SH-SY5Y (cell line): ENCODE data around the gene RBM18.

Experiments
- GATA2 ChIP-seq: IDR thresholded peaks from 2 replicates; pipeline ENCODE4 v1.6.1; 2011; ENCODE audit warnings: mild to moderate bottlenecking, low read depth, low read length
- GATA3 ChIP-seq: IDR thresholded peaks from 2 replicates; pipeline ENCODE4 v1.6.1; 2011; ENCODE audit warnings: low read depth, mild to moderate bottlenecking, low read length, moderate library complexity

The RBM18 gene, protein sequence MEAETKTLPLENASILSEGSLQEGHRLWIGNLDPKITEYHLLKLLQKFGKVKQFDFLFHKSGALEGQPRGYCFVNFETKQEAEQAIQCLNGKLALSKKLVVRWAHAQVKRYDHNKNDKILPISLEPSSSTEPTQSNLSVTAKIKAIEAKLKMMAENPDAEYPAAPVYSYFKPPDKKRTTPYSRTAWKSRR

DNA sequence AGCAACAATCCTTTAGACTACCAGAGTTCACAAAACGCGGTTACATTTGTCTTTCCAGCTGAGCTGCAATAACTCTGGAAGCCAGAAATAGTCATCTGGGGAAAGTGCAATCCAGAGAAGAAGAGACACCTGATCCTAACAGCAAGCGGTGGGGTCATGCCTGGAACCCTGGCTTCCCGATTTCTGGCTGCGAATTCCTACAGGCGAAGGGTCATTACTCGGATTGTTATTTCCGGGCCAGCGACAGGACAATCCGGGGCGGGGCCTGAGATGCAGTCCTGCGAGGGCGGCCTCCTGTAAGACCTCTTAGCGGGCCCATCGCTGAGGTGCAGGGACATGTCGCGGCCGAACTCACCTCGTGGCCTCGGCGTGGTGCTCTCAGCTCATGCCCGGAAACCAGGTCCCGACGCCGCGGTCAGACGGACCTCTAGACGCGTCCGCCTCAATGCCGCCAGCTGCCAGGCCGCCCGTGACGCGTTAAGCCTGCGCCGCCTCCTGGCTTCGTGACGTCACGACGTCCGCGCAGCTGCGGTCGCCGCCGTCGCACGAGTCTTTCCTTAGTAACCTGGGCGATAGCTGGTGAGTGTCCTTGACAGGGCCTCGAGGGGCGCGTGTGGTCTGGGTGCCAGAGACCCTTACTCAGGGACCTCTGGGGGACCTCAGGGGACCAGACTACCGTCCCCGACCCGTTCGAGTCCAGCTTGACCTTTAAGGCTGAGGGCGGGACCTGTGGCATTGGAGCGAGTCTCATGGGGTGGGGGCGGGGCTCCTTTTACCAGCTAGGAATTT is at the start of gene RBM18, which contains the start of gene MRRF:
RBM18 (minus strand) TSS at position 481 of the 789 bp plus-strand sequence. CDS start 3,348 bp downstream, outside the sequence.
MRRF (plus strand) TSS at position 523 of the 789 bp plus-strand sequence. CDS start 6,010 bp downstream, outside the sequence.
- TF ChIP-seq GATA2 (no peak), GATA3 (no peak)

DNA sequence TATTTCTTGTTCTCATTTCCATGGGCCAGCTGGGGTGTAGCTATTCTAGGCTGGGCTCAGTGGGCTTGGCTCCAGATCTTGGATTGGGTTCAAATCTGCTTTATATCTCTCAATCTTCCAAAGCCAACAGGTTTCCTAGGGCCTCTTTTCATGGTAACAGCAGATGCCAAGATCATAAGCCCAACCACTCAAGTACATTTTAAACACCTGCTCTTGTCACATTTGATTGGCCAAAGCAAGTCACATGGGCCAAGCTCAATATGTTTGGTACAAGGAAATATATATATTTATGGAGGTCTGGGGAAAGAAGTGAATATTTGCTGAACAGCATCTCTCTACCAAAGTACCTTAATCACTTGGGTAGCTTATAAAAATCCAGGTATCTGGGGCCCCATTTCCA is 49.5 kb upstream of the RBM18 start:
- TF ChIP-seq GATA2 = no peak
- TF ChIP-seq GATA3 = no peak

DNA sequence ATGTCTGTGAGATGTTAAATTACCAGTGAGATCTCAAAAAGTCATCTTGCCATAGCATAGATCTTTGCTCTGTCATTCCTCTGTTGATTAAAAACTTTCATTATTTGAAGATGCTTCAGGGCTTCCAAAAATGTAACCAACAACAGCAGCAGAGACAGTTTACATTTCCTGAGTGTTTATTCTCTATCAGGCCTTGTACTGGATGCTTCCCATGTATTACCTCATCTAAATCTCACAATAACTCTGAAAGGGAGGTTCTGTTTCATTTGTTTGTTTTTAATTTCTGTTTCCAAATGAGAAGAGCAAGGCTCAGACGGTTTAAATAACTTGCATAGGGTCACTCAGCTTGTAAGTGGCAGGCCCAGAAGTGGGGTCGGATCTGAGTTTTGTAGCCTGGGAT is 45.2 kb upstream of the RBM18 start:
- TF ChIP-seq GATA2 = no peak

DNA sequence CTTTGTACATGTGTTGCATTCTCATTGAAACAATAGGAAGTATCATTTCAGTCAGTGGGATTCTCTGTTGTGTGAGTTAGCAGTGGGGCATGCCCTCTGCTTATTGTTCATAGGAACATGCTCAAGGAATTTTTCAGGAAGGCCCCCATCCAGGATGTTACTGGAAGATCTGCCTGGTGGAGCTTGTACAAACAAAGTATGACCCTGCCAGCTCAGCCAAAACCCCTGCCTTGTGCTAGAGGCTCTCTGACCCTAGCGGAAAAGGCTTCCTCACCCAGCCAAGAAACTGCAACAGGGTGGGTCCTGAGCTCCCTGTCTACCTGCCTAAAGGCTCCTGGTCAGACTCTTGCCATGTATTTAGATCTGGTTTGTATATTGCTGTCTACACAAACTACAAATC is 43.3 kb upstream of the RBM18 start:
- TF ChIP-seq GATA3 = no peak
- no peak for TF ChIP-seq GATA2

DNA sequence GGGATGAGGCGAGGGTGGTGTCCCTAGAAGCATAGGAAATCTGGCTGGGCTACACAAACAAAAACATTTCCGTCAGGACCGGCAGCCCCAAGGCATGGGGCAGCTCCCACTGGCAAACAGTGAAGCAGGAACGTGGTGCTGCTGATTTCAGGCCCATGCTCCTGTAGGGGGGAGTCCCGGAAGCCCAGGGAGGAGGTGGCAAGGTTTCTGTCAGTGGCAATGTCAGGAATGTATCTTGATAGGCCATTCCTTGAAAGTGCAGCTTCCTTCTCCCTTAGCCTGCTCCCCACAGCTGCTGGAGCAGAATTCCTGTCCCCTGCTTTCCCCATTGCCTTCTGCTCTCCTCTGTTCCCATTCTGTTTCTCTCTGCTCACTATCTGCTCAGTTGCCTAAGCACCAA is 42.4 kb upstream of the RBM18 start:
- no peak for TF ChIP-seq GATA2
- TF ChIP-seq GATA3 = no peak

DNA sequence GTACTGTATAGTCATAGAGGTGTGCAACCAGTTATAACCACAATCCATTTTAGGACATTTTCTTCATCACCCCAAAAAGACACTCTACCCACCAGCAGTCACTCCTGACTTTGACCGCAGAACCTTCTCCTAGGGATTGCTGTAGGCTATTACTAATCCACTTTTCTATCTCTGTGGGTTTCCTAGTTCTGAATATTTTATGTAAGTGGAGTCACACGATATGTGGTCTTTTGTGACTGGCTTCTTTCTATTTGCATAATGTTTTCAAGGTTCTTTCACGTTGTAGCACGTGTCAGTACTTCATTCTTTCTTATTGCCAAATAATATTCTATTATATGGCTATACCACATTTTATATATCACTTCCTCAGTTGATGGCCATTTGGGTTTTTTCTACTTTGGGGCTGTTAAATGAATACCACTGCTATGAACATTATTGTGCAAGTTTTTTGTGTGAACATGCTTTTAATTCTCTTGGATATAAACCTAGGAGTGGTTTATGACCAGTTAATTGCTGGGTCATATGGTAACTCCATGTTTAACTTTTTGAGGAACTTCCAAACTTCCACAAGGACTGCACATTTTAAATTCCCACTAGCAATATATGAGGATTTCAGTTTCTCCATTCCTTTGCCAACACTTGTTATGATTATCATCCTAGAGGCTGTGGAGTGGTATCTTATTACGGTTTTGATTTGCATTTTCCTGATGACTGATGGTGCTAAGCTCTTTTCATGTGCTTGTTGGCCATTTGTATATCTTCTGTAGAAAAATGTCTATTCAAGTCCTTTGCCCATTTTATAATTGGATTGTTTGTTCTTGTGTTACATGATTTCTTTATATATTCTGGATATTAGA is 37.8 kb upstream of the RBM18 start:
- TF ChIP-seq GATA3 = no peak
- no peak for TF ChIP-seq GATA2

DNA sequence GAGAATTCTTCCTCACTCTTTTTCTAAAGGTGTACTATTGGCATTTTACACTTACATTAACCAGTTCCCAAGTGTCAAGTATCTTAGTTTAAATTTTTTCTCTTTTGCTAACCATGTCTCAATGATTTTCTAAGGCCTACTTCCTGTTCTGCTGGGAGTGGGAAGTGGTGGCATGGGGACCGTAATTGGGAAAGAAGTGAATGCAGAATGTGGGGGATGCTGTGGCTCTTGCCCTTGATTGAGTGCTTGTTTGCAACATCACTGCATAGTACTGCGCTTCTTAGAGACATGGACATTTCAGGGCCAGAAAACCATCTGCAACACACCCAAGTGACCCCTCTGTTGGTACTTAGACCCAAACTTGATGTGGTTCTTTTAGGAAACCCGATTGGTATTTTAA is 32.9 kb upstream of the RBM18 start:
- no peak for TF ChIP-seq GATA2
- TF ChIP-seq GATA3 = no peak

DNA sequence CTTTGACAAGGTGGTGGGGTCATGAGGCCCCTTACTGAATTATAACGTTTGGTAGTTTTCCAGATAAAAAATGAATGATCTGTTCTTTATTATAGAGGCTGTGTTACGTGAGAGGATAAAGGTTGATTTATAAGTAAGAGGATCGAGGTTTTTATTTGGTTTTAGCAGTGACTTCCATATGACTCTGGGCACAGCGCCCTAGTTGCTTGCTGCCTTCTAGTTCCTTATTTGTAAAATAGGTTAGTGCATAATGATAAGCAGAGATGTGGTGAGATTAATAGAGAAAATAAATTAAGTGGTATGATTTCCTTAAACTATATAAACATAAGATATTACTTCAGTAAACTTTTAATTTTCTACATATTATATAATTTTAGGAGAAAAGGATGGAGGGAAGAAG is 29.9 kb upstream of the RBM18 start:
- TF ChIP-seq GATA3 (no peak), GATA2 (no peak)

DNA sequence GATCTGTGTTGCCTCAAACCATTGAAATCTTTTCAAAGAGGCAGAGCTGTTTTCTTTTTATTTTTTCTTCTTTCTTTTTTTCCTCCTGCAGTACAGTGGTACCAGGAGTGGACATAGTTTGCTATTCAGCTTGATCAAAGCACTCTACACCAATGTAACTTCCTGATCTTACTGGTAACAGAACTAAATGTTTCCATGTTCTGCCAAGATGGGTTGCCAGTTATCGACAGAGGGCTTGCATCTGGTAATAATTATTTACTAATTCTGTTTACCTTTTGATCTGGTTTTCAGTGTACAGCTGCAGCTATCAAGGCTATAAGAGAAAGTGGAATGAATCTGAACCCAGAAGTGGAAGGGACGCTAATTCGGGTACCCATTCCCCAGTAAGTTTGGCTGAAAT is 26.8 kb upstream of the RBM18 start:
- TF ChIP-seq GATA3 (no peak), GATA2 (no peak)

DNA sequence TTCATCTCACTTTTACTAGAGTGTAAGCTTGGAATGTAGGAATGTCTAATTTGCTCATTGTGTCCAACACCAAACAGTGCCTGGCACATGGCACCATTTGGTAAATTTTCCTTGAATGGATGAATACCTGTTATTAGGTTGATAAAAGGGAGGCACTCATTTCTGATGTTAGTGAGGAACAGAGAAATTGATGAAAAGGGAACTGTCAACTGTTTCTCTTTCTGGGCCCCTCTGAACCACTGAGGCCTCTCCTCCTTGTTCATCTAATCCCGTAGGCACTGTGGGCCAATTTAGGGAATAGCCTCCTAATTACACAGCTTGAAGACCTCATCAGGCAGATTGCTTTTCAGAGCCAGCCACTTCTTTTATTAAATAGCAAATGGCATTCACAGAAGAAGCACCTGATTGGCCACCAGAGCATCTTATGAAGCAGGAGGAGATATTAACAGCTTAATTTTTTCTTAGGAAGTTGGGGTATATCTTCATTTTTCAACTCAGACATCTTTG is 22.6 kb upstream of the RBM18 start:
- TF ChIP-seq GATA2 (no peak), GATA3 (no peak)

DNA sequence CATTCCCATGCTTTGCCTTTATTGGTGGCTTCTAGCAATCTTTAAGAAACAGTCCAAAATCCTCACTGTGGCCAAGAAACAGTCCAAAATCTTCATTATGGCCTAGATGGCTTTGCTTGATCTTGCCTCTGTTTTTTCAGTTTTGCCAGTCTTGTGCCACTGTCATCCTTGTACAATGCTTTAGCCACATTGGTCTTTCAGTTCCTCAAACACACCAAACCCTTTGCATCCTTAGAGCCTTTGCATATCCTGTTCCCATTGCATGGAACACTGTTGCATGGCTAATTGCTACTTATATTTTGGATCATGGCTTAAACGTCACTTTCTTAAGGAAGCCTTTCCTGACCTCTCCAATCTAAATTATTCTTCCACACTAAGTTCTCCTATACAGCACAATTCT is 22.1 kb upstream of the RBM18 start:
- TF ChIP-seq GATA3 = no peak
- no peak for TF ChIP-seq GATA2

DNA sequence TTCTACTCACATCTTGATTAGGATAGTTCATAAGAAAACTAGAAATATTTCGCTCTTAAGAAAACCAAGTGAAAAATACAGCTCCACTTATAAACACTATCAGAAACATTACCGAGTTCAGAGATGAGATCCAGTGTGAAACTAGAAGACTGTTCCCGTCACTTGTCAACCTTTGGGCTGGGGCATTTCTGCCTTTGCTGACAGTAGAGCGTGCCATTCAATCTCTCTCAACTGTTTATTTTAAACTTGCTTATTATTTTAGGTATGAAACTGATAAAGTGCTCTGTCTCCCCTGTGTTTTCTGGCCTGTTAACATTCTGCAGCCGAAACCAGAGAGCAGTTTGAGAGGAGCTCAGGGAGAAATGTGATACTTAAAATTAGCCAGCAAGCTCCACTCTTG is 16.7 kb upstream of the RBM18 start:
- TF ChIP-seq GATA3 (no peak), GATA2 (no peak)

DNA sequence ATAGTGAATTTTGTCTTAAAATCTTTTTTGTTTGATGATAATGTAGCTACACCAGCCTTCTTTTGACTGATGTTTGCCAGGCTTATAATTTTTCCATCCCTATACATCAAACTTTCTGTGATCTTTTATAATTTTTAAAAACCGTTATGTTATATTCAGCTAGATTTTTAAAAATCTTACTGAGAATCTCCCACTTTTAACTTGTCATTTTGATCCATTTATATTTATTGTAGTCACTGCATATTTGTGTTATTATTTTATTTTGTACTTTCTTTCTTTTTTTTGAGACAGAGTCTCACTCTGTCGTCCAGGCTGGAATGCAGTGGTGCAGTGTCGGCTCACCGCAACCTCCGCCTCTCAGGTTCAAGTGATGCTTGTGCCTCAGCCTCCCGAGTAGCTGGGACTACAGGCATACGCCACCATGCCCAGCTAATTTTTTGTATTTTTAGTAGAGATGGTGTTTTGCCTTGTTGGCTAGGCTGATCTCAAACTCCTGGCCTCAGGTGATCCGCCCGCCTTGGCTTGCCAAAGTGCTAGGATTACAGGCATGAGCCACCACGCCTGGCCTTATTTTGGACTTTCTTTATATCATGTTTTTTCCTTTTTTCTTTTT is 12.8 kb upstream of the RBM18 start:
- TF ChIP-seq GATA2 (no peak), GATA3 (no peak)

DNA sequence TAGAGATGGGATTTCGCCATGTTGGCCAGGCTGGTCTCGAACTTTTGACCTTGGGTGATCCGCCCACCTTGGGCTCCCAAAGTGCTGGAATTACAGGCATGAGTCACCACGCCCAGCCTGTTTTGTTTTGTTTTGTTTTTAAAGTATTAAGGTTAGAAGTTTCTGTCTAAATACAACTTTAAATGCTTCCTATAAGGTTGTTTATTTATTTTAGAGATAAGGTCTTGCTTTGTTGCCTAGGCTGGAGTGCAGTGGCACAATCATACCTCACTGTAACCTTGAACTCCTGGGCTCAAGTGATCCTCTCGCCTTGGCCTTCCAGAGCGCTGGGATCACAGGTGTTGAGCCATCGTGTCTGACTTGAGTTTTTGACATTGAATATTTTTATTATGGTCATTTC is 11.5 kb upstream of the RBM18 start:
- TF ChIP-seq GATA2 (no peak), GATA3 (no peak)
